Activated CD4-positive, CD25-positive, alpha-beta regulatory T cell treated with anti-CD3 and anti-CD28 coated beads, Interleukin-2, amount 50 U/mL, for 16 hours (primary cell): ENCODE results near the gene CIRBP.
A peak's percentile ranks its signal among the peaks of the same experiment; 100 is the strongest.

Experiments
- DNase-seq: peaks from one replicate; pipeline ENCODE4 v3.0.0-alpha.2; 2020; ENCODE audit warnings: low read depth, low spot score

The CIRBP gene

DNA sequence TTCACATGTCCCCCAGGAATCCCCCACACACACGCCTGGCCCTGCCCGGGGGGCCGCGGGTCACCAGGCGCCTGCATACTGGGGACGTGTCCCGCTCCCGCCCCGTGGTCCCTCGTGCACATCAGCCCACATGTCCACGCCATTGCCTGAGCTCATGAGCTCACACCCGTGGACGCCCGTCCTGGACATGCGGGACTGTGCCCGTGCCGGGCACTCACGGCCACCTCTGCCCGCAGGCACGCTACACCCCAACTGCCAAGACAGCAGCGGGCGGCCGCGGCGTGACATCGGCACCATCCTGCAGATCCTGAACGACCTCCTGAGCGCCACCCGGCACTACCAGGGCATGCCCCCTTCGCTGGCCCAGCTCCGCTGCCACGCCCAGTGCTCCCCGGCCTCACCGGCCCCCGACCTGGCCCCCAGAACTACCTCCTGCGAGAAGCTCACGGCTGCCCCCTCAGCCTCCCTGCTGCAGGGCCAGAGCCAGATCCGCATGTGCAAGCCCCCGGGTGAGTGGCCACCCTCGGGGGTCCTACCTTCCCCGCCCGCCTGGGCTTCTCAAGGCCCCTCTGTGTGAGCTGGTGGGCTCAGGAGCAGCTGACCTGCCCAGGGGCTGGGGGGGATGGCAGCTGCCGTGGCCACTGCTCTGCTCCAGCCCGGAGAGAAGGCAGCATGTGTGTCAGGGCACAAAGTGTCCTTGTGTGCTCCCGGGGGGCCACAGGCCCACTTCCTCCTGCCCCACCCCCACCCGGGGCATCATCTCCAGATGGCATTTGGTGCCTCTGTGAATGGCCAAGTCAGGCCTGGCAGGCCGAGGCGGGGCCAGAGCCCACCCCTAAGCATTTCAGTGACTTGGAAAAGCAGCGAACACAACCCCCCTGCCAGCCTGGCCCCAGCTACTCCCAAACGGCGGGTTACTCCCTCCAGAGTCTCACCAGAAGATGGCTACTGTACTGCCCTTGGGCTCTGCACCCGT is 13.7 kb upstream of the CIRBP start:
- no peak for DNase-seq

DNA sequence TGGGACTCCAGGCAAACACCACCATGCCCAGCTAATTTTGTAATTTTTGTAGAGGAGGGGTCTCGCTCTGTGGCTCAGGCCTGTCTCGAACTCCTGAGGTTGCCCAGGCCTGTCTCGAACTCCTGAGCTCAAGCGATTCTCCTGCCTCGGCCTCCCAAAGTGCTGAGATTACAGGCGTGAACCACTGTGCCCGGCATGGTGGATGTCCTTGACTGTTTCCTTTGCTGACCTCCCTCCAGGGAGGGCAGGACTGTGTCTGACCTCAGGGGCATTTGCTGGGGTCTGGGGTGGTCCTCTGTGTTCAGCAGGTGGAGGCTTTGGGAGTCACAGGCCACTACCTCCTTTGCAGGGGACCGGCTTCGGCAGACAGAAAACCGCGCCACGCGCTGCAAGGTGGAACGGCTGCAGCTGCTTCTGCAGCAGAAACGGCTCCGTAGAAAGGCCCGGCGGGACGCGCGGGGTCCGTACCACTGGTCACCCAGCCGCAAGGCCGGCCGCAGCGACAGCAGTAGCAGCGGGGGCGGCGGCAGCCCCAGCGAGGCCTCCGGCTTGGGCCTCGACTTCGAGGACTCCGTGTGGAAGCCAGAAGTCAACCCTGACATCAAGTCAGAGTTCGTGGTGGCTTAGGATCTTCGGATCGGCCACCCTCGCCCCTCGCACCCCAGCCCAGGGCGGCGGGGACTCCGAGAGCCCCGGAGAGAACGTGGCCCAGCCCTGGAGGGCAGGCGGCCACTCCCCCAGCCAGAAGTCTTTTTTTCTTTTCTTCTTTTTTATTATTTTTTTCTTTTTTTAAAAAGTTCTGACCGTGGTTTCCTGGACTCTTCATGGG is 12.3 kb upstream of the CIRBP start:
- DNase-seq: no peak

DNA sequence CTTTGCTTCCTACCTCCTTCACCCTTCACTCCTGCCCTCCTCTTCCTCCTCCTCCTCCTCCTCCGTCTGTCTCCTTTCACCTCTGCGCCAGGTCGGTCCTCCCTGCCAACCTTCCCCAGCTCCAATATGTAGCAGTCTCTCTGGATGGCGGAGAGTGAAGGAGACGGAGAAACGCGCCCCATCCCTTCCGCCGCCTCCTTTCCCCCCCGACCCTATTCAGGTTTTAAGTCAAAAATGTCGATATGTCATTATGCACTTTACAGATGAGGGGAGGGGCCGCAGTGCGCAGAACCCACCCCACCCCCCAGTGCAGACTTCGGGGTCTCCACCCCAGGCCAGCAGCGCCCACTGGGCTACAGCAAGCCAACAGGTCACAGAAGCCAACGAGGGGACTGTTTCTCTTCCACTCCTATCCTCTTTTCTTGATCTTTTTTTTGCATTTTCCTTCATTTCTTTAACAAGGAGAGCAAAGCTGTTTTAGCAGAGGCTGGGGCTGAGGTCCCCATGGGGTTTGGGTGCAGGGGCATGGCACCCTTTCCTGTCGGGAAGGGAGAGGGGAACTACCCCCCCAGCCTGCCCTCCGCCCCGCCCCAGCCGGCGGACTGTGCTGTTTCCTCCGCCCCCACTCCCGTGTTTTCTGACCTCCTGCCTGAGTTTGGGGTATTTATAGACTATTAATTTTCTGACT is 11.5 kb upstream of the CIRBP start:
- no peak for DNase-seq

DNA sequence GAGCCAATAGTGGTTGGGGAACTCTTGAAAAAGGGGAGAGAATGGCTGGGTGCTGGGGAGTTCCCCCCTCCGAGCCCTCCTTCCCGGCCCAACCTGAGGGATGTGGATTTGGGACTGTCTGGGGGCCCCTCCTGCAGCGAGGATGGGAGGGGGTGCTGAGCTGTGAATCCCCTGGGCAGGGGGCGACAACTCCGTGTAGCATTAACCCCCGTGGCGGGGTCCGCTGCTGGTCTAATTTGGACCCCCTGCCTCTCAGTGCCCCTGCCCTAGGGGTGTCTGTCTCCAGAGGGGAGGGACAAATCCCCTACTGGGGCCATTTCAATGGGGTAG is 11.0 kb upstream of the CIRBP start:
- DNase-seq: no peak

DNA sequence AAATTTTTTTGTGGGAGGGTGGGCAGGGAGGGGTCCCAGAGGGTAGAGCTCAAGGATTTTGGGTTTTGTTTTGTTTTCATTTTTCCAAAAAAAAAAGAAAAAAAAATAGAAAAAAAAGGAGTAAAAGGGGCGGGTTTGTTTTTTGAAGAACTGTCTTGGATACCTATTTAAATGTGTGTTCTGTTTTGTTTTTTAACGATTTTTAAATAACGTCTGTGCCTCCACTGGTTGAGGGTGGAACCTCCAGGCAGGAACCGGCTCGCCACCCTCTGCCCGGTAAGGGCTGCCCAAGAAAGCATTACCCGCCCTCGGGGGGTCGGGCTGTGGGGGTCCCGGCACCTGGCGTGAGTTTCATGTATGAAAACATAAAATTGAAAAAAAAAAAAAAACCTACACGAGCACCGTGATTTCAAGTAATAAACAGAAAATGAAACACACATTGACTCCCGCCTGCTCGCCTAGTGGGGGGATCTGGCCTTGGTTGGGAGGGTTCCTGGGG is 10.4 kb upstream of the CIRBP start:
- DNase-seq: no peak

DNA sequence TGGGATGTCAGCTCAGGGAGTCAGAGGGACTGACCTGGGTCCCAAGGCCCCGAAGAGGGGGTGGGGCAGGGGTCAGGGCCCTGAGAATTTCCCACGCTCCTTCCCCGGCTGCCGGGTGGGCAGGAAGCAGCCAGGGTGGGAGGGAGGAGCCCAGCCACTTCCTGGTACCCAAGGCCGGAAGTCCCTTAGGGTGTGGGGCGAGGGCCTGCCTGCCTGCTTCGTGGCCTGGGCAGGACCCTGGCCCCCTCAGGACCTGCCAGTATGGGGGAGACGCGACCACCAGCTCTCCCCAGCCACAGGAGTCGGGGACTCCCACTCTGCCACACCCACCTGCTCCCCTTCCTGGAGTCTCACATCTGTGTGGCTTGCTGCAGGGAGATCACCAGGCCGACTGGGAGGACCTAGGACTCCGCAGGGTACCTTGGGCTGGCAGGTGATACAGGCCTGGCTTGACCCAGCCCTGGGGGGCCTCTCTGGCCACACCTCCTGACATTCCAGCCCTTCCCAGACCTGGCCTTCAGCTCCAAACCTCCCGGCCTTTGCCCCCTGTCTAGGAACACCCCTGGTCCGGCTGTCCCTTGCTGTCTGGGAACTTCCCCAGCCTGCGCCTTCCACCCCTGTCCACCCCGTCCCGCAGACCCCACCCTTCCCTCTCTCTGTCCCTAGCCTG is 9.8 kb upstream of the CIRBP start:
- no peak for DNase-seq

DNA sequence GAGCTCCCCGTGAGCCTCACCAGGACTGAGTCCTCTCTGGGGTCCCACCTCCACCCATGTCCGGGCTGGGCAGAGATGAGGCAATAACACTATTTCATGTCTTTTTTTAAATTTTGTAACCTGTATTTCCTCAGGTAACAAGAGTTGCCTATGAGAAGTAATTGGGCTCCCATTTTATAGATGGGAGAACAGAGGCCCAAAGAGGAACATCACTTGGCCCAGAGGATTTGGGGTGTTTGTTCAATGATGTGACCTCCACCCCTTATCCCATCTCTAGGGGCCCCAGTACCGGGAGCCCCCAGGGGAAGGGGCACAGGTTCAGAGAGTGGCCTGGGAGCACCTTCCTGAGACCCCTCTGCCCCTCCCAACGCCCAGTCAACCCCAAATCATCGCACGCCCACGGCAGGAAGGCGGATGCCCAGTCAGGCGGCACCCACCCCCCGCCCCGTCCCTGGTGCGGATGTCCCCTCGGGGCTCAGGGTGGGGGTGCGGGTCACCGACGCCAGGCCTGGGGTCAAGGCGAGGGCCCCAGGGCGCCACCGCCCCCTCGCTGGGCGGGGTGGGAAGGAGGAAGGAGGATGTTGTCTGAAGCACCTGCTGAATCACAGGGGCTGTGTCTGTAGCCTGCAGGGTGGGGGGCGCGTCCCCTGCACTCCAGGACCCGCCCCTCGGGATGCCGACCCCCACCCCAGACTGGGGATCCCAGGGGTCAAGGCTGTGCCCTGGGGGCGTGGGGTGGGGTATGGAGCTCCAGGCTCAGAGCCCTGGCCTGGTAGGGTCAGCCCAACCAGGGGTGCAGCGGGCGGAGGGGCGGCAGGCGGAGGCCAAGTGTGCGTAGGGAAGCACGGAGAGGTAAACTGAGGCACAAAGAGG is 9.0 kb upstream of the CIRBP start:
- no peak for DNase-seq

DNA sequence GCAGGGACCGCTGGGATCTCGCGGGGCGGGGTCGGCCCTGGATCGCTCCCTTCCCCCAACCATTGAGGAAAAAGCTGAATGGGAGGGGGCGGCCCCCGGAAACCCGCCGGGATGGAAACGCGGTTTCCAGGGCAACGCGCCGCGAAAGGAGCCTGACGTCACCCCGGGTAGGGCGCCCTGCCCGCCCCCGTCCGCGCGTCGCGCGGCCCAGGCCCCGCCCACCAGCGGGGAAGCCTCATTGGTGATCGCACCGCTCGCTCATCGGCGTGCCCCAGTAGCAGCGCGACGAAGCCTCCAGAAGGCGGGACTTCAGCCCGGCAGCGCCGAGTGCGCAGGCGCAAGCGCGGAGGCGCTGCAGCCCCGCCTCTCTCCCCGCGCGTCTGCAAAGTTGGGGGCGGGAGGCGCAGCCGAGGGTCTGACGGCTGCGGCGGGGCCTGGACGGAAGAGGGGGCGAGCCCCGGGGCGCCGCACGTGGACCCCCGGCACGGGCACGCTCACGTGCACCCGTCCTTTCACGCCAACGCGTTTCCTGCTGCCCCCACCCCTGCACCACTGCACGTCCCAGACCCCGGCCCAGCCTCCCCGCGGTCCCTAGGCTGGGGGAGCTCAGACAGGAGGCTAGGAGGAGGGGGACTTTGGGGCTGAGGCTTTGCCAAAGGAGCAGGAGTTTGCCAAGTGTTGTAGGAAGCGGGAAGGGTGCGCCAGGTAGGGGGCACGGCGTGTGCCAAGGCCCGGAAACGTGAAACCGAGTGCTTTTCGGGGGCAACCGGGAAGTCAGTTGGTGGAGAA is 8.2 kb upstream of the CIRBP start:
- DNase-seq: peak; percentile 93

DNA sequence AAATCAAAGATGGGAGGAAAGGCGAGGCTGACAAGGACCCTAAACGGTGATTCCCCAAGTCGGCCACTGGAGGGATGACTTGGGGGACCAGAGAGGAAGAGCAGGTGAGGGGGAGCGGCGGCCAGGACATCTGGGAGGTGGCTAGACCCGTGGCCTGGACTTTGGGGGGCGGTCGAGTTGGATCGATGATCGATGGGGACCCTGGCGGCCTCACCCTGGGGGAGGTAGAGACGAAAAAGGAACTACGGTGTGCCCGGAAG is 7.7 kb upstream of the CIRBP start:
- DNase-seq: no peak

DNA sequence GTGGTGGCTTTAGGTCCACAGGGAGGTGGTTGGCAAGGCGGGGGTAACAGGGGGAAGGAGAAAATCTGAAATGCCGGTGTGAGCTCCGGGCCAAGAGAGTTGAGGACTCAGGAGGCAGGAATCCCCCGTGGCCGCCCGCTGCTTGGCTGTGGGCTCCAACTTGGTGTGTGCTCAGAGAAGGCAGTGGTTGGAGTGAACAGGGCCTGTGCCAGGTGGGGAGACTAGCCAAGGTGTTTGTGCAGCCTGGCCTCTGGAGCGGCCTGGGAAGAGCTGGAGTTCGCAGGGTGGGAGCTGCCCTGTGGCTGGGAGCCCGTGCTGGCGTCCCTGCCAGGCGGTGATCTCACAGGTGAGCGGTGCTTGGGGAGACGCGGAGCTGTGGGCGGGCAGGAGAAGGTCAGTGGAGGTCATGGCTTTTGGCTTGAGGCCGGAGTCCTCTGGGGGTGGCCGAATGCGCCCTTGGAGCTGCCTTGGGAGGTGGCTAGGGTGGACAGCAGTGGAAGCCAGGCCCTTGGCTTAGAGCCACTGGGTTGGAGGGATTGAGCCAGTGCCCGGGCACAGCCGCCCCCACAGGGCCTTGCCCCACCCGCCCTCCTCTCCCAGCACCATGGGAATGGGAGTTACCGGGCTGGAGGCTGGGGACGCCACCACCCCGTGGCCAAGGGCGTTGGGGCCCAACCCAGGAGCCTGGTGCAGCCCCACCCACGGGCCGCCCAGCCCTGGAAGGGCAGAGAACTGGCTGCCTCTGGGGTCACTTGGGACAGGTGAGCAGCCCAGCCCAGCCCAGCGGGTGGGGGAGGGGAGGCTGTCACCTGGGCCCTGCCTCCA is 7.1 kb upstream of the CIRBP start:
- DNase-seq: no peak

DNA sequence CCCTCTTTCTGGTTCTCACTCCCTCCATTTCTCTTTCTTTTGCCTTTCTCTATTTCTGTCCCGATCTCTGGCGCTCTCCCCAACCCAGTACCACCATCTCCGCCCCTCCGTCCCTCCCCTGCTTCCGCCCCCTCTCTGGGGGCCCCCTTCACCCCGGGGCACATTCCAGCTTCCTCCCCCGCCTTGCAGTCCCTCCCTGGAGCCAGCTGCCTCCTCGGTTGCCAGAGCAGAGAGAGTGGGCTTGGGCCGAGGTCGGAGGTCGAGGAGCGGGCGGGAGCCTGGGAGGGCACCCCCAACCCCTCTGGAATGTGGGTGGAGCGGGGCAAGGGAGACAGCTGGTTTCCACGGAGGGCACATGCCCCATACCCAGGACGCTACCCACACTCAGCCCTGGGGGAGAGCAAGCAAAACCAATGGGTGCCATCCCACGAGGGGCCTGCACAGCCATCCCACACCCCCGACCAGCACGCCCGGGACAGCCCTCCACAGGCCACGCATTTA is 6.5 kb upstream of the CIRBP start:
- DNase-seq: no peak

DNA sequence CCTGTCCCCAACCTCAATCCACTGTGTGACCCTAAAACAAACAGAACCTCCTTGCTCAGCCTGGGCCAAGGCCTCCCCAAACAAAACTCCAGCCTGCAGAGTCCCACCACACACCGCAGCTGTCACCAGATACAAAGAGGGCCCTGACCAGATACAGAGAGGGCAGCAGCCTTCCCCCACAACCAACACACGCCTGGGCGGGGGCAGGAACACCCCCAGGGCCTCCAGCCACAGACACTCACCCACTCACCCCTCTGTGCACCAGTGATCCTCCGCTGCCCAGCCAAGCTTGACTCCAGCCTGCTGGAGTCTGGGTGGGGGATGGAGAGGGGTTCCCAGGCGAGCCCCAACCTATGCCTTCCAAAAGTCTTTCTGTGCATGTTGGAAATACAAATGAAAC is 5.9 kb upstream of the CIRBP start:
- DNase-seq: no peak

DNA sequence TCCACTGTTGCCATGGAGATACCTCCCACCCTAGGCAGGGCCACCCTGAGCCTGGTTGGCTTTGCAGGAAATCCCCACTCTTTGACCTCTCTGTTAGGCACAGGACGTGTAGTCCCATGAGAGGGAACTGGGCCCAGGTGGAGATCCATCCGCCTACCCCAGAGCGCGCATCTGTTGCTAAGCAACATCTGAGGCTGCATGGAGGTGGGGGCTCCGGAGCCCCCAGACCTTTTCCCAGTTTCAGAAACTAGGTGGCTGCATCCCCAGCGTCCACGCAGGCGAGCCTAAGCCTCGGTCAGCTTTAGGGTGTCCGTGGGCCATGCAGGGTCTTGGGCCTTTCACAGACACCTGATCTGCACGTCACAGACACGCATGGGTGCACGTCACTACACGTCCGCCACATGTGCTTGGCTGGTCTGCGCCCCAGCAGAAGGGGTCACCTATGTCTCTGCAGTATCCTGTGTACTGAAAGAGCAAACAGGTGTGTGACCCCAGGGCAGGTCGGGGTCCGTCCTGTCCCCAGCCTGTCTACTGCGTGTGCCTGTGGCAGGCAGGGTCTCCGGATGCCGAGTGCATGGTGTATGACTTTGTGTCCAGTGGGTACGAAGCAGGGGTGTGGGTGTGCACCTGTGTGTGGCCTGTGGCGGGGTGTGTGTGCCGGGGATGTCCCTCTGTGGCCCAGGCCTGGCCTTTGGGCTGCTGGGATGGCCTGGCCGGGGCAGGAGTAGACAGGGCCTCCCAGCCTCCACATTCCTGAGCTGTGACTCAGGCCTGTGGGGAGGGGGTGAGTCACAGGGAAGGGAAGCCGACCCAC is 4.1 kb upstream of the CIRBP start:
- no peak for DNase-seq

DNA sequence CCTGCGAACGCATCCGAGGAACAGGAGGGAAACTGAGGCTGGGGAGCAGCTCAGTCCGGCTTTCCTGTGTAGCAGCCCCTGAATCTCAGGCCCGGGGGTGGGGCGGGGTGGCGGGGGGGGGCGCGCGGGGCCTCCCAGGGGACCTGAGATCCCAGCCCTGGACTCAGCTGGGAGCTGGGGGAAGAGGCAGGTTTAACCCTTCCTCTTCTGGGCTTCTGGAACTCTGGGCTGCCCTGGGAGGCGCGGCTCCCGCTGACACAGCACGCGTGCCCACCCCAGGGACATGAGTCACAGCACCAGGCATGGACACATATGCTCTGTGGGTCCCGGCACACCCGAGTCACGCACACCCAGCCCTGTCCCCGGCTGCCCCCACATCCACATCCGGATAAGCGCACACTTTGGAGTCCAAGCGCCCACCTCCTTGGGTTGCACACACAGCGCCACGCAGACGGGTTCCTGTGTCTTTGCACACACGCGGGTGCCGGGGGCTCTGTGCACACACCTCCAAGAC is 3.5 kb upstream of the CIRBP start:
- DNase-seq: no peak

DNA sequence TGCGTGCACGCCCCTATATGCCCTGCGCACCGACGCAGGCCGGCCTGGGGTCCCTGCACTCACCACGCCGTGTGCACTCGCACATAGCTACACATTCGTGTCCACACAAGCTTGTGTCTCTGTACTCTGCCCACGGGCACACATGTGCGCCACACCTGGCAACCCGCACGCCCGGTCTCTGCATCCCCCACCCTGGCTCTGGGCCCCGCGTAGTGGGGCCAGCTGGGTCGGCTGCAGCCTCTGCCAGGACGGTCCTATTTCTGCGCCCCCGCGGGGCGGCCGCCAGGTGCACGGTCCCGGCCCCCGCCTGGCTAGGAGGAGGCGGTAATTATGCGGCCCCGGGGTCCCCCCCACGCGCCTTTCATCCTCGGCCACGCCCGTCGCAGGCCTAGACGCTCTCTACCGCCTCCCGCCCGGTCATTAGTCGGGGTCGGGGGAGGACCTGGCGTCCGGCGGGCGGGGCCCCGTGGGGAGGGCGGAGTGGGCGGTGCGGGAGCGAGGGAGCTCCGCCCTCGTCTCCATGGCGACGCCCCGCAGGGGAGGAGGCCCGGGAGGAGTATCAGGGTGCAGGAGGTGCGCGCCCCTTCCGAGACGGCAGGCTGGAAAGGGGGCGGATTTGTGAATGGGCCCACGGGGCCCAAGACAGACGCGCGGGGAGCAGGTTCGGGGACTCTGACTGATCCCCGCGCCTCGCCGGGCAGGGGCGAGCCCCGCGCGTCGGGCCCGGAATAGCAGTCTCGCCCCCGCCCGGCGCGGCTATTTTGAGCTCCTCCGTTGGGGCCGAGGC is 2.8 kb upstream of the CIRBP start:
- DNase-seq: no peak

DNA sequence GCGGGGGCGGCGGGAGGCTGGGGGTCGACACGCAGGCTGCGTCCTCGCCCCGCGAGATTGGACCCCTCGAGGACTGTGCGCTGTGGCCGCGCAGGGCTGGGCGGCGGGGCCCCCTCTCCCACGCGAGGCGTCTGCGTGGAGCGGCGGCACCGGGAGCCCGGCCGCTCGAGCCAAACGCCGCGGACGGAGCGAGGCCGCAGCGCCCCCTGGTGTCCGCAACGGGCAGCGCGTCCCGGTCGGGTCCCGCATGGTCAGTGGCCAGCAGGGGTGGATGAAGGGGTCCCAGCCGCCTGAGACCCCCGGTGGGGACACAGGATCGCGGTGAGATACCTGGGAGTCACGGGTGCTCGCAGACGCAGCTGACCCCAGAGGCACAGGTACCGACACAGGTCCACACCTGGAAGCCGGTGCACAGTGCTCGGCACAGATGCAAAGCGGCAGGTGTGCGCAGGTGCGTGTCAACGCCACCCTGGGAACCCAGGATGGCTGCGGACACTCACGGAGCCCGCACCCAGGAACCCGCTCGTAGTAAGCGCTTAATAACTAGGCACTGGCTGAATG is 2.1 kb upstream of the CIRBP start:
- DNase-seq: no peak
